Measurements from ENCODE around the gene HDAC4.

Gene HDAC4

GRCh38 chr2:239130786-239131325 is 270.0 kb downstream of the HDAC4 start:
- no peak for DNase-seq (ENCODE audit: low read depth in 1 of 2, low spot score in 1 of 2)

- DNase-seq (ENCODE audit: low read depth in 1 of 2, low spot score in 1 of 2) = no peak
These were observed 270.8 kb downstream of the HDAC4 start for GRCh38 chr2:239130041-239130440.

- no peak for DNase-seq (ENCODE audit: low read depth in 1 of 2, low spot score in 1 of 2)
These were observed 271.5 kb downstream of the HDAC4 start for GRCh38 chr2:239129147-239129920.

- DNase-seq (ENCODE audit: low read depth in 1 of 2, low spot score in 1 of 2) = no peak
These were observed 272.1 kb downstream of the HDAC4 start for GRCh38 chr2:239128706-239129105.

GRCh38 chr2:239127513-239127912 is 273.3 kb downstream of the HDAC4 start:
- no peak for DNase-seq (ENCODE audit: low read depth in 1 of 2, low spot score in 1 of 2)

- no peak for DNase-seq (ENCODE audit: low read depth in 1 of 2, low spot score in 1 of 2)
These were observed 274.8 kb downstream of the HDAC4 start for GRCh38 chr2:239125726-239126675.

- DNase-seq (ENCODE audit: low read depth in 1 of 2, low spot score in 1 of 2) = no peak
These were observed 276.5 kb downstream of the HDAC4 start for GRCh38 chr2:239124152-239124899.

- DNase-seq (ENCODE audit: low read depth in 1 of 2, low spot score in 1 of 2) = no peak
These were observed 278.3 kb downstream of the HDAC4 start for GRCh38 chr2:239122421-239123110.

- no peak for DNase-seq (ENCODE audit: low read depth in 1 of 2, low spot score in 1 of 2)
These were observed 279.2 kb downstream of the HDAC4 start for GRCh38 chr2:239121600-239122012.

- no peak for DNase-seq (ENCODE audit: low read depth in 1 of 2, low spot score in 1 of 2)
These were observed 280.2 kb downstream of the HDAC4 start for GRCh38 chr2:239120664-239121063.

- no peak for DNase-seq (ENCODE audit: low read depth in 1 of 2, low spot score in 1 of 2)
These were observed 281.3 kb downstream of the HDAC4 start for GRCh38 chr2:239119346-239120126.

GRCh38 chr2:239118675-239119211 is 282.1 kb downstream of the HDAC4 start:
- DNase-seq (ENCODE audit: low read depth in 1 of 2, low spot score in 1 of 2) = no peak

GRCh38 chr2:239118264-239118663 is 282.6 kb downstream of the HDAC4 start:
- no peak for DNase-seq (ENCODE audit: low read depth in 1 of 2, low spot score in 1 of 2)

GRCh38 chr2:239117831-239118230 is 283.0 kb downstream of the HDAC4 start:
- no peak for DNase-seq (ENCODE audit: low read depth in 1 of 2, low spot score in 1 of 2)

- no peak for DNase-seq (ENCODE audit: low read depth in 1 of 2, low spot score in 1 of 2)
These were observed 284.2 kb downstream of the HDAC4 start for GRCh38 chr2:239116456-239117246.

- DNase-seq (ENCODE audit: low read depth in 1 of 2, low spot score in 1 of 2) = no peak
These were observed 285.2 kb downstream of the HDAC4 start for GRCh38 chr2:239115616-239116015.

GRCh38 chr2:239114616-239115265 is 286.1 kb downstream of the HDAC4 start:
- DNase-seq (ENCODE audit: low read depth in 1 of 2, low spot score in 1 of 2) = no peak

- no peak for DNase-seq (ENCODE audit: low read depth in 1 of 2, low spot score in 1 of 2)
These were observed 286.7 kb downstream of the HDAC4 start for GRCh38 chr2:239114119-239114581.

Measured in activated CD4-positive, alpha-beta T cell treated with anti-CD3 and anti-CD28 coated beads, Interleukin-2, amount 50 U/mL, for 24 hours (primary cell).